ENCODE data around the gene PSMD14. TPM values are rescaled to one million over a fixed set of nuclear protein-coding genes. Genes with fewer than 3 reads are reported as not detected.
A peak's percentile ranks its signal among the peaks of the same experiment; 100 is the strongest.

Gene PSMD14
- total and polyA plus RNA-seq, 2 of the 8 experiments (the other 6 are each of a cell fraction or from before 2014, with no cell fraction given): 53.9 to 88.7 TPM

DNA sequence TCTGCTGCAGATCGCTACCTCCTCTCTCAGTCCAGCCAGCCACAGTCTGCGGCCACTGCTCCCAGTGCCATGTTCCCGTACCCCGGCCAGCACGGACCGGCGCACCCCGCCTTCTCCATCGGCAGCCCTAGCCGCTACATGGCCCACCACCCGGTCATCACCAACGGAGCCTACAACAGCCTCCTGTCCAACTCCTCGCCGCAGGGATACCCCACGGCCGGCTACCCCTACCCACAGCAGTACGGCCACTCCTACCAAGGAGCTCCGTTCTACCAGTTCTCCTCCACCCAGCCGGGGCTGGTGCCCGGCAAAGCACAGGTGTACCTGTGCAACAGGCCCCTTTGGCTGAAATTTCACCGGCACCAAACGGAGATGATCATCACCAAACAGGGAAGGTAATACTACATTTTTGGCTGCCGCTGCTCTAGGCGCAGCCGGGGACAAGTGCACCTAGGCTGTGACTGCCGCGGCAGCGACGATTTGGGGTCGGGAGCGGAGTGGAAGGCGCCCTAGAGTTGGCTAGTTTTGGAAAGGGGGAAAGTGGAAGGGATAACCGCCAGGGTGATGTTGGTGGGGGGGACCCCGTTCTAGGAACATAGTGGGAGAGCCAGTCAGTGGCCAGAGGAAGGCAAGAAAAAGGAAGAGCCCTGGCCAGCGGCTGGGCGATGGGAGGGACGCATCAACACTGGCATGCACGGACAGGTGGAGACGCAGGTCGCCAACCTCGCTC lies 108.6 kb downstream of the PSMD14 start:
- H3K23ac ChIP-seq (ENCODE audit: insufficient read length): no peak overlapping the region
- peaks cover 14 to 27% (median 22%) of the 10 kb centered on the region in 4 experiments for H3K4me1 ChIP-seq (replicated peaks in 1 of 4; ENCODE audit: control insufficient read depth in 3 of 4, insufficient read depth in 4 of 4, low read length in 3 of 4)
- no peak overlapping the region for H2BK20ac ChIP-seq (ENCODE audit: low read length)
- no peak overlapping the region for H3K56ac ChIP-seq (replicated peaks; ENCODE audit: insufficient read length, low read depth, low read length)
- no peaks in the 10 kb centered on the region for H3K79me2 ChIP-seq (ENCODE audit: control insufficient read depth in 1 of 2, insufficient read depth in 2 of 2, low read length in 2 of 2)
- H3K36me3 ChIP-seq (ENCODE audit: control insufficient read depth in 2 of 4, insufficient read depth in 4 of 4, low read length in 3 of 4): no peaks in the 10 kb centered on the region
- peaks cover 2 to 26% of the 10 kb centered on the region in 2 experiments for H4K20me1 ChIP-seq (replicated peaks in 1 of 2; ENCODE audit: control insufficient read depth in 1 of 2, insufficient read depth in 2 of 2, low read length in 2 of 2)
- no peak overlapping the region for H2AFZ ChIP-seq (ENCODE audit: low read length)
- H3K27ac ChIP-seq (ENCODE audit: low read depth, low read length): no peak overlapping the region
- H4K91ac ChIP-seq (replicated peaks; ENCODE audit: insufficient read length, low read length): no peak overlapping the region
- H3K79me1 ChIP-seq (ENCODE audit: low read depth, low read length): no peaks in the 10 kb centered on the region
- H3K14ac ChIP-seq (ENCODE audit: insufficient read length): no peak overlapping the region
- no peak overlapping the region for H2BK15ac ChIP-seq (ENCODE audit: low read length)
- H2AK5ac ChIP-seq (ENCODE audit: low read depth, low read length): no peak overlapping the region
- no peak overlapping the region for H2BK120ac ChIP-seq (replicated peaks; ENCODE audit: low read depth, low read length)
- H3K27me3 ChIP-seq (replicated peaks in 1 of 4; ENCODE audit: control insufficient read depth in 3 of 4, extremely low read depth in 1 of 4, insufficient read depth in 3 of 4, low read length in 3 of 4): peaks cover 63 to 90% (median 79%) of the 10 kb centered on the region in 4 experiments
- H2BK12ac ChIP-seq (ENCODE audit: low read depth, low read length): 0 out of 2 replicates have a peak overlapping the region, but pooled peaks have one; percentile 1
- ChIA-PET CTCF (ENCODE audit: partially characterized antibody) (interaction anchor here (0.6 to 3.0 kb wide), 4 partner anchors 10 to 745 kb away, joined by 3 to 16 read pairs (median 3); no protein-coding TSS in a partner anchor), POLR2A (ENCODE audit: partially characterized antibody) (interaction anchor here (1.0 to 2.2 kb wide), 2 partner anchors 11 to 109 kb away, joined by 3 to 8 read pairs; partner anchors contain the start of gene PSMD14)
- no peak overlapping the region for H3K9ac ChIP-seq (replicated peaks in 1 of 4; ENCODE audit: extremely low read depth in 1 of 4, low read depth in 3 of 4, low read length in 3 of 4)
- H3K4ac ChIP-seq (replicated peaks; ENCODE audit: insufficient read length, low read depth, low read length): no peak overlapping the region
- peak overlapping the region in 2 of 4 experiments; percentile 7 to 60; a peak in 4 of 8 replicates for H3K4me3 ChIP-seq (ENCODE audit: extremely low read depth in 1 of 4, insufficient read depth in 2 of 4, low read depth in 3 of 4, low read length in 4 of 4)
- no peak overlapping the region for H3K18ac ChIP-seq (ENCODE audit: extremely low read depth, low read length)
- peak overlapping the region; percentile 57 to 86 for H3K4me2 ChIP-seq (ENCODE audit: insufficient read depth in 1 of 2, low read depth in 2 of 2, low read length in 2 of 2)
- peak in 1 of 2 experiments; percentile 72 for DNase-seq (ENCODE audit: low read depth in 1 of 2, low spot score in 2 of 2)
- no peak overlapping the region for H4K5ac ChIP-seq (ENCODE audit: insufficient read length, low read depth, low read length)
- peaks cover 8% of the 10 kb centered on the region; the same call in 1 of the 2 replicates for H3K23me2 ChIP-seq (ENCODE audit: low read depth, low read length)
- no peaks in the 10 kb centered on the region for H3K9me3 ChIP-seq (ENCODE audit: insufficient read depth in 2 of 2, low read depth in 1 of 2, low read length in 1 of 2)
- WGBS, 2 experiments (ENCODE audit: extremely low coverage in 1 of 2, insufficient coverage in 1 of 2, insufficient read length in 1 of 2, insufficient replicate concordance in 2 of 2, low coverage in 1 of 2, low lambda C conversion rate in 2 of 2, missing lambda C conversion rate in 1 of 2): 5% methylated on average over 39 of the region's 41 CpGs; no CpG with 5 or more reads in 1 of the 2 experiments
- FAIRE-seq: no peak
- no peak overlapping the region for H2BK5ac ChIP-seq (ENCODE audit: low read depth, low read length)
- H4K8ac ChIP-seq (ENCODE audit: extremely low read depth, insufficient read depth, low read length): no peak overlapping the region; the same call in 1 of the 2 replicates
- no peak for TF ChIP-seq BRCA1 (IDR thresholded peaks at IDR 0.05; ENCODE audit: low read depth, low read length)

Data from H1 (cell line).